Stimulated activated CD8-positive, alpha-beta memory T cell treated with anti-CD3 and anti-CD28 coated beads, Interleukin-7, amount 100 ng/mL, for 24 hours (primary cell): ENCODE results near the gene PRKN.

Experiments
- DNase-seq: peaks from one replicate; pipeline ENCODE4 v3.0.0-alpha.2; 2020; ENCODE audit warnings: low read depth

PRKN gene

GRCh38 chr6:162727322-162728182, at the start of gene PRKN, which contains the start of gene PACRG:
Gene PRKN (minus strand): TSS chr6:162727766.
Gene PACRG (plus strand): TSS chr6:162727974.
- DNase-seq: peak; percentile 93

DNA sequence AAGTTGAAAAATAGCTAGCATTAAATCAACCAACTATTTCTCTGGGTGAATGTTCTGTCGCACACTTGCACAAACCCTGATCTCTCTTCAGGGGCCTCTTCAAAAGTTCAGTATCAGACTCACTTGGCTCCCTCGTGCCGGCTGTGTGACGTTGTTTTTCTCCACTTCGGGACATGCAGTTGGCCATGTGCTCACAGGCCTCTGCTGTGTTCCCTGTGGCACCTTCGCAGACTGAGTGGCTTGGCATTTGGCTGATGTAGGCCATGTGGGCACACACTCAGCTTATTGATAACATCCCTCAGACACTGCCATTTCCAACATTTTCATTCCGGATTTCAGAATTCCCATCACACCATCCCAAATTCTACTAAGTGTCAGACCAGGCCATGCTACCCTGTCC, 49.5 kb upstream of the PRKN start:
- DNase-seq: no peak

DNA sequence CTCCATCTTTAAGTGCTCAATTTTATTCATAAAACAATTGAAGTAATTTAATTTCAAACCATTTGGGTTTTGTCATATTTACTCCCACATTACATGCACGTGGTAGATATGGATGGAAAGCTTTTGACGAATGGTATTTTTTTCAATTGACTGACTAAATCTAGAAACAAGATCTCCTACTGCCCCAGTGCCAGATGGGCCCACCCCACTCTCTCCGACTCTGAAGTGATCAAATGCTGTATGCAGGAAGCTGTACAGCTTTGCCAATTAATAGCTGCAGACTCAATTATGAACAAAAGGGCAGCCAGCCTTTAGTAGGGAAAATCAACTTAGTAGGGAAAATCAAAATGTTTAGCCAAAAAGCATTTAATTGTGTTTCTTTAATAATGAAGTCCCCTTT, 46.4 kb upstream of the PRKN start:
- no peak for DNase-seq

DNA sequence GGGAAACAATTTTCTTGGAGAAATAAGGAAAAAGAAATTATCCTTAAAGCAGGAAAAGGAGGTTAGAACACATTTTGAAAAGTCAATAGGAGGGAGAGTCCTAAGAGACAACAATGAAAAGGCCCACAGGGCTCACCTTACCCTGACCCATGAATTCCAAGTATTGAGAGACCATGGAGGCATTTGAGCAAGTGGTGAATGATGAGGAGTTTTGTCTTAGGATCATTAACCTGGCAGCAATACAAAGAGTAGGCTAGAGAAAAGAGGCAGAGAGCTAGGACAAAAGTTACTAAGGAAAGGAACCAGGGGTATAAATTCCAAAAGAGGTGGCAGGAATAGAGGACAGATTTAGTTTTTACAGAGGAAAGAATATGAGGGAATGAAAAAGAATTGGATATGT, 44.9 kb upstream of the PRKN start:
- DNase-seq: no peak

DNA sequence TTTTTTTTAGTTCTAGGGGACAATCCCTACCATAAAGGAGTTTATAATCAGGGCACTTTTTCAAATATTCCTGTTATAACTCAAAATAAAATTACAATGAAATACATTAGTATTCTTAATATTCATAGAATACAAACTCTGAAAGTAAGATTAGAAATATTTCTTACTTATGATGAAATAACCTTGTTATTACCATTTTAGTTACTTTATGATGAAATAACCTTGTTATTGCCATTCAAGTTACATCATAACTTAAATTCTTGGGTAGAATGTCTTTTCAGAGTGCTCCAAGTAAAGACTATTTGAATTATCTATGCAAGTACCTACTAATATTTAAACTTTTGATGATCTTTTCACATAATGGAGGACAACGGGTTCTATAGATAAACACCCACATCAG, 43.4 kb upstream of the PRKN start:
- no peak for DNase-seq

DNA sequence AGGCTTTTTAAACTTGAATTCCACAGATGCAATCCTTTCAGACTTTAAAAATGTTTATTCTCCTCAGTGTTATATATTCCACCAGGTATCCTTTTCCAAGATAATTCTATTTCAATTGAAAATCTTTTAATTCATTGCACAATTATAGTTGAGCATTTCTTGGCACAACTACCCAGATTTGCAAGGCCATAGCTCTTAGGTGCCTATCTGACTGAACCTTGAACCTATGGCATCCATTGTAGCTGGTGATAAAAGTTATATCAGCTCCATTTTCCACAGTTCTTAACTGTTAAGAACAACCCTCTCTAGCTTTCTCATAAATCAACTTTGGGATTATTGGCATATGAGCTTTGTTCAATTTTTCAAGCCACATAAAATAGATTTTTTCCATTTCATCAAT, 42.6 kb upstream of the PRKN start:
- DNase-seq: no peak

DNA sequence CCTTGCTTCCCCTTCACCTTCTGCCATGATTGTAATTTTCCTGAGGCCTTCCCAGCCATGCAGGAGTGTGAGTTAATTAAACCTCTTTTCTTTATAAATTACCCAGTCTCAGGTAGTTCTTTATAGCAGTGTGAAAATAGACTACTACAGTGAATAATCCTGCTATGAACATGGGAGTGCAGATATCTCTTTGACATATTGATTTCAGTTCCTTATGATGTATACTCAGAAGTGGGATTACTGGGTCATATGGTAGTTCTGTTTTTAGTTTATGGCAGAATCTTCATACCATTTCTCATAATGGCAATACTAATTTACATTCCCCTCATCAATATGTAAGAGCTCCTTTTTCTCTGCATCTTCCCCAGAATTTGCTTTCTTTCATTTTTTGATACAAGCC, 26.2 kb upstream of the PRKN start:
- no peak for DNase-seq

DNA sequence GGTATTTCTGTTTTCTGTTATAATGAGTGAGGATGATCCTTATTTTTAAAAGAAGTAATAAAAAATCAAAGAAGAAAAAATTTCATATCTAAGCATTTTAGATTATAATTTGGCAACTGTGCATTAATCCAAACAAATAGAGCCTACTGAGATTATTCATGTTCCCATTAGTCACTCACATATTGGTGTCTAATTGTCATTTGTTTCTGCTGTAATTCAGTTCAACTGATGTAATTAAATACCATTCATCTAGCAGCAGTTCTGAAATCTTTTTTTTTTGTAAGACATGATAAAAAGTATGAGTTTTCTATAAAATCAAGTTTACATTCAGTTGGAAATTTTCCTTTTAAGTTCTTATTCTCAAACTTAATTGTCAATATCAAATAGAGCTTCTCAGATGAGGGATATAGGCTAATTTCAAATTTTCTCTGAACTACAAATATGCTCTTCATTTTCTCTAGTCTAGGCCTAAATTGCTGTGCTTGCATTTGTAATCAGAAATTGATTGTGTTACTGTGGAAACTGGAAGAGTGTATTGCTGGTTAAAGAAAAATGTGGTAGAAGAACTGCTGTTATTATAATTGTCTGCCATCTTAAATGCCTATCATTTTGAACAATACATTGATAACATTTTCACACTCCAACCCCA, 23.8 kb upstream of the PRKN start:
- DNase-seq: no peak

DNA sequence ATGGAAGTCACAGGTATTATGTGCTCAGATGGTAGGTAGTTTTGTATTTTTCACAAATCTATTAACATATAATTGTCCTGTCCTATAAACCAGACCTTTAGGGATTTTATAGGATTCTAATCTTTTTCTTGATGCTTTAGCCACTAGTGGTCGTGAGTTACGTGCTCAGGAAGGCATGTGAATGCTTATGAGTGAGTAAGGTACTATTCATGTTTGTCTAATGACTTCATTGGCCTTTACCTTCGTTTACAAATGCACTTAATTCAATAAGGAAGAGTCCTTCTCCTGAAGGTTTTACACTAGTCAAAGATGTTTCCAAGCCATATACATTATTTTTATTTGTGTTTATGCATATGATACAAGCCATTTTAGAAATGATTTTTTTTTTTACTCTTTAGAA, 23.2 kb upstream of the PRKN start:
- DNase-seq: no peak

DNA sequence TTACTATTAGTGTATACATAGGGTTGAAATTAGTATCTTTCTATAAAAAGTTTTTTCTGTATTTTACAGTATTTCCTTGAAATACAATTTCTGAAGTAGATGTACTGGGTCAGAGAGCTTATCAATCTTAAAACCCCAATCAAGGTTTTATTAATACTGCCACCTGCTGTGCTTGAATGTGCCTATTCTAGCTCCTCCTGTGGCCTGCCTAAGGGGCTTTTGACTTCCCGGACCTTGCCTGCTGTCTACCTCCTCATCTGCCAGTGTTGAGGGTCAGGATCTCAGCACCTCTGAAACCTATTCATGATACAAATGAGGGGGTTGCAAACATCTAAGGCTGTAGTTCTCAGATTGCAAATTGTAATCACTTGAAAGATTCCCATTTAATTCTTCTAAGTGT, 9.4 kb upstream of the PRKN start:
- no peak for DNase-seq

DNA sequence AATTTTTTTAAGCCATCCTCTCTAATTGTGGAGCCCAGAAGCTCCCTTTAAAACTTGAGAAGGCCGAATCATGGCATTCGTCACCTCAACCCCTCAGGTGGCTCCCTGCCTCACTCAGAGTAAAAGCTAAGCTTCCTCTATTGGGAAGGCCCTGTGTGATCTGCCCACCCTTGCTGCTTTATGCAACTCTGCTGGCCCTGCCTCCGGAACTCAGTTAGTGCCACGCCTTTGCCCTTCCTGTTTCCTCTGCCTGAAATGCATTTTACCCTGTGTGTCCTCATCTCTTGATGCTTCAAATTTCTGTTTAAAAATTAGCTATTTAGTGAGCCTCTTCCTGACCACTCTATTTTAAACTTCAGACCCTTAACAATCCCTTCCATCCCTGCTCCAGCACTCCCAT, 5.9 kb upstream of the PRKN start:
- DNase-seq: no peak

DNA sequence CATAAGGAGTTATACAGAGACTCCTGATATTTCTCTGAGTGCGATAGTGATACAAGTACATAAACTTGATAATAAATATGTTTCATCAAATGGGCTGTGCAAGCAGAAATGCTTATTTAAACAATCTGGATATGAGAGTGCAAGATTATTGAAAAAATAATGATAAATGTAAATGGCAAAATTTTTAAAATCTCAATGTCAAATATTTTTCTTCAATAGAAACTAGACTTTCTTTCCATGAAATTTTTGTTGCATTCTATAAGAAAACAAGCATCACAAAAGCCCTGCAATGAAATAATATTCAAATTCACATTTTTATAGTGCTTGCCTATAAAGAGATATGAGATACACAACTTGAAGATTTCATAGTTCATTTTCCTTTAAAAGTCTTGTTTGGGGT, 2.9 kb upstream of the PRKN start:
- no peak for DNase-seq

GRCh38 chr6:162728706-162729105, 1.1 kb upstream of the PRKN start:
- no peak for DNase-seq

- no peak for DNase-seq
Measured at GRCh38 chr6:162728197-162728596, 631 bp upstream of the PRKN start.

- DNase-seq: no peak
Measured at GRCh38 chr6:162726947-162727321, 632 bp downstream of the PRKN start.

- DNase-seq: no peak
Measured at GRCh38 chr6:162722633-162723032, 4.9 kb downstream of the PRKN start.

DNA sequence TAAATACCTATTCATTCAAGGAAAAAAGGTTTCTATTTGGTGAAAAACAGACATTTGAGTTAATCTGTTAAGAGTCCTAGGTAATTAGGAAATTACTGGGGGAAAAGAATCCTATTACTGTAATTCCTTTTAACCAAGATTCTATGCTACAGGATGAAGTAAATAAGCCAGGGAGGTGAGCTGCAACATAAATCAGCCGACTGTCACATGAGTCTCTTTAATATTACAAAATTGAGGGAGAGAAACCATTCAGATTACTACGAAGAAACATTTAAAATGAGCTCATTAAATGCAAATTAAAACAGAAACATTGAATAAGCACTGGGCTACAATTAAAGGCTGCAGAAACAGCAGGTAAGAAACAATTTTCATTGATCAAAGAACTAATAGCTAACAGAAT, 5.3 kb downstream of the PRKN start:
- no peak for DNase-seq

DNA sequence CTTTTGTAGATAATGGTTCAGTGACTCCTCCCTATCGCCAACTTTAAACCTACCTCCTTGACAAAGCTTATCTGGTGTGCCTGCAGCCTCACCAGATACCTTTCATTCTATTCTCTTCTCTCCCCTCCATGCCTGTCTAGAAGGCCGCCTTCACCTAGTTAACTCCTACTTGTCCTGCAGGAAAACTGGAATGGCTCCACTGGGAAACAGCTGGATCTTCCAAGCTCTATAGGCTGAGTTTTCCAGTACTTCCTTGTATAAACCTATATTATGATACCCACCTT, 6.2 kb downstream of the PRKN start:
- DNase-seq: no peak

- DNase-seq: no peak
Measured at GRCh38 chr6:162719528-162719927, 8.0 kb downstream of the PRKN start.

- no peak for DNase-seq
Measured at GRCh38 chr6:162715601-162716000, 12.0 kb downstream of the PRKN start.

DNA sequence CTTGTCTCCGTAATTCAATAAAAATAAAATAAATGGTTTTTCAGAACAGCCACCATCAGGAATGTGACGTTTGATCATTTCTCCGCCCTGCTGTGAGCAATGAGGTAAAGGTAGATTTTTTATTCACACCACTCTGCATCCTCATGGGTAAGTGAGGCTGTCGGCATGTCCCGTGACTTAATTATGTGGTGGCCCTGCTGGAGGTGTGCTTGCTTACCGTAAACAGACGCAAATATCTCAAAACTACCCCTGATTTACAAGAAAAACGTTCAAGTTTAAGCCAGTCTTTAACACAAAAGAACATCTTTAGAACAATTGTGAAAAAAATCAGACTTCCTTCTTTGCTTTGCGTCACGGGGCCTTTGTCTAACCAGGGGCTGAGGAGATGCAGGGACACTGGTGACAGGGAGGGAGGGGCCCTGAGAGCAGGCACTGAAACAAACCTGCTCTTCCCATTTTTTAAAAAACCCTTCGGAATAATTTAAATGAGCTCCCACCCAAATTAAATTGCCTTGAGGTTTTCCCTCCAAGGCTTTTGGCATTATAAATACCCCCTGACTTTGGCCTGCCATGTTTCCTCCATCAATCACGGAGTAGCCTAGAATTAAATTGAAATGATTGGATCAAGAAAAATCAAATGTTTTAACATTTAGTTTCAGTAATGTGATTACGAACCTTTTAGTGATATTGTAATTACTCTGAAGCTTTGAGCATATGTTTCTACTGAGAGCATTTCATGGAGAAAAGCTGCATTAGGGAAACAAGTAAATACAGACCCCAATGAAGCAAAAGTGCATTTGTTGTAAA, 13.4 kb downstream of the PRKN start:
- no peak for DNase-seq

DNA sequence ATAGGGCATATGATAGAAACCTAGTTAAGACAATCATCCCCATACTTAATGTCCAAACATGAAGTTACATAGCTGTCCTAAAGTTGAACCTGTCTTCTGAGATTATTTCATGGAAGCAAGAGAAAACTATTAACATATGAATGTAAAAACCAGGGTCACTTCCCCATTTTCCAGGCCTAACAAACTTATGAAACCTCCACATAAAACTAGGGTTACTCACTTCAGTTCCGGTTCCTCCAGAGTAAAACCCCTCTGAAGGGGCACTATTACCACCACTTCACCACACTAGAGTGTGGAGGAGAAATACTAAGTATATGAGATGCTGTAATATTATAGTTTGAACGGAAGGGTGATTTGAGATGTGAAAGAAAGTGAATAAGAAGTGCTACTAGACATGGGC, 14.9 kb downstream of the PRKN start:
- no peak for DNase-seq

DNA sequence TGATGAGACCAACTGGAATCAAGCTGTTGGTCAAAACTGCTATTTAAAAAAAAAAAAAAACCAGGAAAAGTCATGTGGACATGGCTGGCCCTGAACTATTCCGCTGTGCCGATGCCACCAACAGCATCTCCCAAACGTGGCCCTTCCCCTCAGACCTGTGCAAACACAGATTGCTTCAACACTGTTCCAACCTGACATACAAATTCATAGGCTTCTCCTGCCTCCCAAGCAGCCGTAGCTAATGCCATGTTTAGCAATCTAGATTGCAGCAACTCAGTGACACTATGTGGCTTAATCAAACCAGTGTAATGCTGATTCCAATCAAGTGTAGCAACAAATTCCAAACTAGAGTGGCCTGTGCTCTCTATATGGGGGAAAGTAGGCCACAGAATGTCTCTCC, 16.2 kb downstream of the PRKN start:
- no peak for DNase-seq
